Calu3 (cell line): ENCODE results near the gene DDX21. TPM values are rescaled to one million over a fixed set of nuclear protein-coding genes. Genes with fewer than 3 reads are reported as not detected.

ENCODE experiments used
- BruUV-seq: library from RNA; stranded (reverse); fragments of 400-500 nt; replicated peaks from 2 replicates; lab custom pipeline; 2021; lab: Mats Ljungman, UMichigan
- CTCF ChIA-PET: fragments of 300-600 bp; sonication (Branson Sonifier 250); formaldehyde crosslinking; loops from one replicate; lab custom pipeline; 2022; ENCODE audit warnings: antibody characterized with exemption; lab: Charles Lee
- DNase-seq: peaks from one replicate; pipeline ENCODE4 v3.0.0; 2022
- H3K27ac Mint-ChIP-seq: one replicate; pipeline ENCODE4 v1.8.0; 2022; ENCODE audit warnings: mixed read lengths; ENCODE audit not compliant: unreplicated experiment
- H3K27me3 Mint-ChIP-seq: one replicate; pipeline ENCODE4 v1.8.0; 2022; ENCODE audit warnings: mixed read lengths; ENCODE audit not compliant: unreplicated experiment
- H3K36me3 Mint-ChIP-seq: one replicate; pipeline ENCODE4 v1.8.0; 2022; ENCODE audit warnings: mild to moderate bottlenecking, moderate library complexity, mixed read lengths; ENCODE audit not compliant: insufficient read depth, unreplicated experiment
- H3K4me1 Mint-ChIP-seq: one replicate; pipeline ENCODE4 v1.8.0; 2022; ENCODE audit warnings: mild to moderate bottlenecking, low read depth, mixed read lengths; ENCODE audit not compliant: unreplicated experiment
- H3K4me3 Mint-ChIP-seq: one replicate; pipeline ENCODE4 v1.8.0; 2022; ENCODE audit warnings: mild to moderate bottlenecking, low read depth, moderate library complexity, mixed read lengths; ENCODE audit not compliant: unreplicated experiment
- H3K9me3 Mint-ChIP-seq: one replicate; pipeline ENCODE4 v1.8.0; 2022; ENCODE audit warnings: low read depth, mixed read lengths; ENCODE audit not compliant: unreplicated experiment
- intact Hi-C: fragments of 100-400 bp; cut with micrococcal nuclease; formaldehyde crosslinking; loops from one replicate; pipeline ENCODE4 v1.10.0; 2022; ENCODE audit not compliant: unreplicated experiment
- total RNA-seq: library from RNA; stranded (reverse); gene quantifications from 2 replicates; pipeline ENCODE4 v1.2.3, GENCODE V29; 2022
- TF ChIP-seq, protein P1 (sequence below): fragments of 200-600 bp; IDR thresholded peaks from one replicate; pipeline ENCODE4 v1.8.0; 2022; ENCODE audit warnings: antibody characterized with exemption; ENCODE audit not compliant: unreplicated experiment

The DDX21 gene
- total RNA-seq, 1 experiment from 2014 or later = 135 TPM

DNA sequence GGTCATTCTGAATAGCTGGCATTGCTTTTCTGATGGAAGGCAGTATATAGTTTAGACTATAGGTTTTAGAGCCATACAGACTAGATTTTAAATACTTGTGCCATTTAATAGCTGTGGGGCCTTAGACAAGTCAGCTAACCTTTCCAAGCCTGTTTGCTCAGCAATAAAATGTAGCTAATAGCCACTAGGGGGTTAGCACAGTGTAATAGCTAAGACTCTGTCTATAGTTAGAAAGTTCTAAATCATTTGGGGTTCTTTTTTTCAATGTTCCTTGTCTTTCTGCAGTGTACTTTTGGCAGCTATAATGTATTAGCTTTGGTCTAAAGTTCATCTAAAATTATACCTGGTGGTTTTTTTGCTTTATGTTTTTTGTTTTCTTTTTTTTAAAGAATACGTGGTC is 25.1 kb downstream of the DDX21 start:
- H3K9me3 Mint-ChIP-seq = no peaks in the 10 kb centered on the region
- DNase-seq = no peak
- no peaks in the 10 kb centered on the region for H3K4me1 Mint-ChIP-seq
- no peaks in the 10 kb centered on the region for H3K27me3 Mint-ChIP-seq
- no TSS peak for BruUV-seq
- no peak overlapping the region for H3K4me3 Mint-ChIP-seq
- CTCF ChIA-PET = interaction anchor here (0.7 kb wide), 2 partner anchors 603 to 702 kb away, joined by 3 to 4 read pairs; no protein-coding TSS in a partner anchor
- TF ChIP-seq, protein P1, sequence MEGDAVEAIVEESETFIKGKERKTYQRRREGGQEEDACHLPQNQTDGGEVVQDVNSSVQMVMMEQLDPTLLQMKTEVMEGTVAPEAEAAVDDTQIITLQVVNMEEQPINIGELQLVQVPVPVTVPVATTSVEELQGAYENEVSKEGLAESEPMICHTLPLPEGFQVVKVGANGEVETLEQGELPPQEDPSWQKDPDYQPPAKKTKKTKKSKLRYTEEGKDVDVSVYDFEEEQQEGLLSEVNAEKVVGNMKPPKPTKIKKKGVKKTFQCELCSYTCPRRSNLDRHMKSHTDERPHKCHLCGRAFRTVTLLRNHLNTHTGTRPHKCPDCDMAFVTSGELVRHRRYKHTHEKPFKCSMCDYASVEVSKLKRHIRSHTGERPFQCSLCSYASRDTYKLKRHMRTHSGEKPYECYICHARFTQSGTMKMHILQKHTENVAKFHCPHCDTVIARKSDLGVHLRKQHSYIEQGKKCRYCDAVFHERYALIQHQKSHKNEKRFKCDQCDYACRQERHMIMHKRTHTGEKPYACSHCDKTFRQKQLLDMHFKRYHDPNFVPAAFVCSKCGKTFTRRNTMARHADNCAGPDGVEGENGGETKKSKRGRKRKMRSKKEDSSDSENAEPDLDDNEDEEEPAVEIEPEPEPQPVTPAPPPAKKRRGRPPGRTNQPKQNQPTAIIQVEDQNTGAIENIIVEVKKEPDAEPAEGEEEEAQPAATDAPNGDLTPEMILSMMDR = no peak
- peaks cover 65% of the 10 kb centered on the region for H3K36me3 Mint-ChIP-seq
- intact Hi-C loops = no loop called here
- no peak overlapping the region for H3K27ac Mint-ChIP-seq

DNA sequence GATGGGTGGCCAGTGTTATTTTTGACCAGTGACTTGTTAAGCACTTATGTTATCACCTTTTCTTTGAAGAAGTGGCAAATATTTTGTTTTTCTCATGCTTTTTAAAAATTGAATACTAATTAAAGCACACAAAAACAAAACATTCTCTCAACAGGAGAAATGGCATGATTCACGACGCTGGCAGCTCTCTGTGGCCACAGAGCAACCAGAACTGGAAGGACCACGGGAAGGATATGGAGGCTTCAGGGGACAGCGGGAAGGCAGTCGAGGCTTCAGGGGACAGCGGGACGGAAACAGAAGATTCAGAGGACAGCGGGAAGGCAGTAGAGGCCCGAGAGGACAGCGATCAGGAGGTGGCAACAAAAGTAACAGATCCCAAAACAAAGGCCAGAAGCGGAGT is 26.4 kb downstream of the DDX21 start:
- Mint-ChIP-seq H3K4me1 (no peaks in the 10 kb centered on the region), H3K36me3 (peaks cover 58% of the 10 kb centered on the region), H3K27me3 (no peaks in the 10 kb centered on the region), H3K4me3 (no peak overlapping the region), H3K27ac (no peak overlapping the region), H3K9me3 (no peaks in the 10 kb centered on the region)
- CTCF ChIA-PET = interaction anchor here (0.6 kb wide), 1 partner anchor 145 kb away, joined by 4 read pairs; no protein-coding TSS in a partner anchor
- intact Hi-C loops = no loop called here
- no peak for DNase-seq
- TF ChIP-seq, protein P1 = no peak
- BruUV-seq = no TSS peak

DNA sequence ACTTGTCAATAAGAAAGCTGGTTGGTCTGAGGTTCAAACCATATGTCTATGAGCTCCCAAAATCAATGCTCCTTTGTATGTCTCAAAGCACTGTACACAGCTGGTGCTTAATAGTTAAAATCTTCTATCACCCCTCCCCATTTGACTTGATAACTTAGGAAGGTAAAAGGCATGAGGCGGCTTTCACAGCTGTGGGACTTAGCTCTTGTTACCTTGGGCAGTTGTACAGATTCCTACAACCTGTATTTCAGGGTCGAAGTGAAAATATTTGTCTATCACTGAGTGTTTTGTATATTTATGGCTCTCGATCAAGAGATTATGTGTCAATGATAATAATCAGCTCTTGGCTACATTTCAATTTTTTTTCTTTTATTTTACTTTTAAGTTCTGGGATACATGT is 31.6 kb downstream of the DDX21 start:
- no TSS peak for BruUV-seq
- H3K27ac Mint-ChIP-seq = no peak overlapping the region
- no peaks in the 10 kb centered on the region for H3K27me3 Mint-ChIP-seq
- TF ChIP-seq, protein P1 = no peak
- peak overlapping the region; percentile 87 for H3K4me3 Mint-ChIP-seq
- H3K9me3 Mint-ChIP-seq = no peaks in the 10 kb centered on the region
- peaks cover 52% of the 10 kb centered on the region for H3K36me3 Mint-ChIP-seq
- CTCF ChIA-PET = interaction anchor here (0.6 kb wide), 1 partner anchor 68 kb away, joined by 4 read pairs; no protein-coding TSS in a partner anchor
- H3K4me1 Mint-ChIP-seq = peaks cover 20% of the 10 kb centered on the region
- intact Hi-C loops = no loop called here
- DNase-seq = no peak

DNA sequence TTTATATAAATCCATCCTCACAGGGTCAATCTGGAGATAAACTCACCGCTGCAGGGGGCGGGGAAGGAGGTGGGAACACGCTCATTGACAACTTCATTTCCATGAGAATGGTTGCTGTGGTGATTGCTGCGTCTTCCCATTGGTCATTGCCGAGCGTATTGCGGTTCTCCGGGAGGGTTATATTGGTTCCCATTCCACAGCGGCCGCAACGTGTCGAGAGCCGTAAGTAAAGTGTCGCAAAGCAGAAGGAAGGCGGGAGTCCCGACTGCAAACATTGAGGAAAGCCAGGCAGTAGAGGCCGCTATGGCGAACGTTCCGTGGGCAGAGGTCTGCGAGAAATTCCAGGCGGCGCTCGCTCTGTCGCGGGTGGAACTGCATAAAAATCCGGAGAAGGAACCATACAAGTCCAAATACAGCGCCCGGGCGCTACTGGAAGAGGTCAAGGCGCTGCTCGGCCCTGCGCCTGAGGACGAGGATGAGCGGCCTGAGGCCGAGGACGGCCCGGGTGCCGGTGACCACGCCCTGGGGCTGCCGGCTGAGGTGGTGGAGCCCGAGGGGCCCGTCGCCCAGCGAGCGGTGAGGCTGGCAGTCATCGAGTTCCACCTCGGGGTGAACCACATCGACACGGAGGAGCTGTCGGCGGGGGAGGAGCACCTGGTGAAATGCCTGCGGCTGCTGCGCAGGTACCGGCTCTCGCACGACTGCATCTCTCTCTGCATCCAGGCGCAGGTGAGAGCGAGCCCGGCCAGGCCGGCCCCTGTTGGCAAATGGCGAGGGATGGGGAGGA is 32.8 kb downstream of the DDX21 start, which contains the start of gene KIFBP:
Gene KIFBP (plus strand): TSS at position 274 of the 787 bp plus-strand sequence. CDS start 30 bp downstream, at position 304.
- CTCF ChIA-PET = interaction anchor here (1.4 kb wide), 1 partner anchor 105 kb away, joined by 4 read pairs; no protein-coding TSS in a partner anchor
- intact Hi-C loops = no loop called here

More for the DNA sequence above, 32.8 kb downstream of the DDX21 start, which contains the start of gene KIFBP:
- H3K4me3 Mint-ChIP-seq = peak within 1 kb of the TSS; percentile 87
- no peaks in the 10 kb centered on the region for H3K27me3 Mint-ChIP-seq
- H3K4me1 Mint-ChIP-seq = peaks cover 27% of the 10 kb centered on the region
- no peaks in the 10 kb centered on the region for H3K9me3 Mint-ChIP-seq
- peak; percentile 92 for DNase-seq
- TF ChIP-seq, protein P1 = peak; percentile 63
- BruUV-seq = no TSS peak
- H3K27ac Mint-ChIP-seq = peak within 1 kb of the TSS; percentile 81
- peaks cover 51% of the 10 kb centered on the region for H3K36me3 Mint-ChIP-seq
